NK-92 (cell line): ENCODE data around the gene DAZAP1.

Source experiments
- DNase-seq: peaks from one replicate; lab custom pipeline; 2025; ENCODE audit not compliant: unreplicated experiment; lab: John Stamatoyannopoulos, UW

DAZAP1 gene

DNA sequence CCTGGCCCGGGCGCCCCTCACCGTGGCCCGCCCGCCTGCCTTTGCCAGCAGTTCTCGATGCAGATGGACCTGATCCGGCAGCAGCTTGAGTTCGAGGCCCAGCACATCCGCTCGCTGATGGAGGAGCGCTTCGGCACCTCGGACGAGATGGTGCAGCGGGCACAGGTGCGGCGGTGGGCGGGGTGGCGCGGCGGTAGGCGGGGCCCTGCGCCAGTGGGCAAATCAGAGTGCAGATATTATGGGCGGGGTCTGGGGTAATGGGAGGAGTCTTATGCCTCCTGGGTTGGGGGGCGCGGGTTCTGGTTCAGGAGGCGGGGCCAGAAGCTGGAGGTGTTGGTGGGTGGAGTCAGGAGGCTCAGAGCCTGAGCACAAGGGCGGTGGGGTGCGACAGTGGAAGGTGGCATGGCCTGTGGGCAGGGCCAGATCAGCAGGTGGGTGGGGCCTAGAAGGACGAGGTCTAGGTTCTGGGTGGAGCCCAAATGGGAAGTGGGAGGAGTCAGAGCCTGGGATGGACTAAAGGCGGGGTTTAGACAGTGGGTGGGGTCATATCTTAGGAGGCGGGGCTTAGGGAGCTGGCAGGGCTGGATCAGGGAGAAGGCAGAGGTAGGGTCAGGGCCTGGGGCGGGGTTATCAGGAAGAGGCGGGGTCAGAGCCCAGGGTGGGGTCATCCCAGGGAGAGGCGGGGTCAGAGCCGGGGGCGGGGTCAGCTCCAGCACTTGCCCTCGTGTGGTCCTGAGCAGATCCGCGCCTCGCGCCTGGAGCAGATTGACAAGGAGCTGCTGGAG lies 48.1 kb downstream of the DAZAP1 start:
- DNase-seq, result no peak

DNA sequence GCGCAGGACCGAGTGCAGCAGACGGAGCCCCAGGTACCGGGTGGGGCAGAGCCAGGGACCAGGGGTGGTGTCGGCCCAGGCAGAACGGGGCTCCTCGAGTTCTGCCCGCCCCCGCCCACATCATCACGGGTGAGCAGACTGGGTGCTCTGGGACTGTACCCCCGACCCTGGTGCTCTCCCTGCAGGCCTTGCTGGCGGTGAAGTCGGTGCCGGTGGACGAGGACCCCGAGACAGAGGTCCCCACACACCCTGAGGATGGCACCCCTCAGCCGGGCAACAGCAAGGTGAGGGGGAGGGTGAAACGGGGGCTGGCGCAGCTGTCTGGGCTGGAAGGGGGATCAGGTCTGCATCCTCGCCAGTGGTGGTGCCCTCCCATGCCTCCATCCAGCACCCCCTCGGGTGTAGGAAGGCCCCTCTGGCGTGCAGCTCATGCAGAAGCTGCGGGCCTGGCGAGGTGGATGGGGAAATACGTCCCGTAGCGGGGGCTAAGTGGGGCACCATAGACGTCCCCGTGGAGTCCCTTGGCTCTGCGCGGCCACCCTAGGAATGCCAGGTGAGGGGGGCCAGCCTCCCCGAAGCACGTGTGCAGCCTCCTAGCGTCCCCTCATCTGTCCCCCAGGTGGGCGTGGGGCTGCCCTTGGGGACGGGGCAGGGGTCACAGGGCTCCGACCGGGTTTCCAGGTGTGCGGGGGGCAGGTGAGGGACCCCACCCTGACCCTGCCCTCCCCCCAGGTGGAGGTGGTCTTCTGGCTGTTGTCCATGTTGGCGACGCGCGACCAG lies 48.9 kb downstream of the DAZAP1 start:
- no peak for DNase-seq

DNA sequence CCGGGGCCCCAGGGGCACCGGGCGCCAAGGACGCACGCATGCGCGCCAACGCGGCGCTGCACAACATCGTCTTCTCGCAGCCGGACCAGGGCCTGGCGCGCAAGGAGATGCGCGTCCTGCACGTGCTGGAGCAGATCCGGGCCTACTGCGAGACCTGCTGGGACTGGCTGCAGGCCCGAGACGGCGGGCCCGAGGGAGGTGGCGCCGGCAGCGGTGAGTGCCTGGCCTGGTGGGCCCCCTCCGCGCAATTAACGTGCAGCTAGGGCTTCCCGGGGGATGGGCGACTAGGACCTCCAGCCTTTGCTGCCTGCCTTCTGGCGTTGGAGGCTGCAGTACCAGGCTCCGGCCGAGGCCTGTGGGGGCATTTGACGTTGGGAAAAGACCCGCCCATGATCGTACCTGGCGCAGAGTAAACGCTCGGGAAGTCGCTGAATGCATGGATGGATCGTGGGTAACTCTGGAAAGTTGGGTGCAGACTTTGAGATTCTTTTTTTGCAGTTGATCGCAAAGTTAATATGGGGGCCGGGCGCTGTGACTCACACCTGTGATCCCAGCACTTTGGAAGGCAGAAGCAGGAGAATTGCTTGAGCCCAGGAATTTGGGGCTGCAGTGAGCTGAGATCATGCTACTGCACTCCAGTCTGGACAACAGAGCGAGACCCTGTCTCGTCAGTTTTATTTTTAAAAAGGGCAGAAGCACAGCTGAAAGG lies 49.8 kb downstream of the DAZAP1 start:
- DNase-seq, result no peak

DNA sequence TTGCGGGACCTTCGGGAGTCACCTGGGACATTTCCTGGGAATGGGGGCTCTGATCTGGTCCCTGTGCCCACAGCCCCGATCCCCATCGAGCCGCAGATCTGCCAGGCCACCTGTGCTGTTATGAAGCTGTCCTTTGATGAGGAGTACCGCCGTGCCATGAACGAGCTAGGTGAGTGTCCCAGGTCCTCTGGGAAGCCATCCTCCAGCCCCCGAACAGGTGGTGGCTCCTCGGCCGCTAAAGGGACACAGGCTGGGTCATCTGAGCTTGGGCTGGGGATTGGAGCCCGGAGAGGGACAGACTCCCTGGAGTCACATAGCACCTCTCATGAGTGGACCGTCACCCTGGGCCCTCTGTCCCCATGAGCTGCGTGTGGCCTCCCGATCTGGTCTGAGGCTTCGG lies 50.5 kb downstream of the DAZAP1 start:
- no peak for DNase-seq

DNA sequence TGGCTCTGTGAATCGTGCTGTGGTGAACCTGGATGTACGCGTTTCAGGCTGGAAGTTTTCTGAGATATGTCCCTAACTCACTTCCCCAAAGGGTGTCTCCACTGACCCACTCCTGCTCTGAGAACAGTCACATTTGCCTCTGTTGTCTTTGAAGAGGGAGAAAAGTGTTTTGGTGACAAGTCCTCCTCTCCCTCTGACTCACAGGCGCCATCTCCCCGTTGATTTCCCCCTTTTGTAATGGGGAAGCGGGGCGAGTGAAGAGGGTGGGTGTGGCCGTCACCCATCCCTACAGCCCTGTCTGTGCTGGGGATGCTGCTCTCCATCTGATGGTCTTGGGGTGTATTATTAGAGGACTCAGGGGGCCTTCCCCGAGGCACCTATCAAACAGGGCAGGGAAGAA lies 52.1 kb downstream of the DAZAP1 start:
- DNase-seq, result no peak

DNA sequence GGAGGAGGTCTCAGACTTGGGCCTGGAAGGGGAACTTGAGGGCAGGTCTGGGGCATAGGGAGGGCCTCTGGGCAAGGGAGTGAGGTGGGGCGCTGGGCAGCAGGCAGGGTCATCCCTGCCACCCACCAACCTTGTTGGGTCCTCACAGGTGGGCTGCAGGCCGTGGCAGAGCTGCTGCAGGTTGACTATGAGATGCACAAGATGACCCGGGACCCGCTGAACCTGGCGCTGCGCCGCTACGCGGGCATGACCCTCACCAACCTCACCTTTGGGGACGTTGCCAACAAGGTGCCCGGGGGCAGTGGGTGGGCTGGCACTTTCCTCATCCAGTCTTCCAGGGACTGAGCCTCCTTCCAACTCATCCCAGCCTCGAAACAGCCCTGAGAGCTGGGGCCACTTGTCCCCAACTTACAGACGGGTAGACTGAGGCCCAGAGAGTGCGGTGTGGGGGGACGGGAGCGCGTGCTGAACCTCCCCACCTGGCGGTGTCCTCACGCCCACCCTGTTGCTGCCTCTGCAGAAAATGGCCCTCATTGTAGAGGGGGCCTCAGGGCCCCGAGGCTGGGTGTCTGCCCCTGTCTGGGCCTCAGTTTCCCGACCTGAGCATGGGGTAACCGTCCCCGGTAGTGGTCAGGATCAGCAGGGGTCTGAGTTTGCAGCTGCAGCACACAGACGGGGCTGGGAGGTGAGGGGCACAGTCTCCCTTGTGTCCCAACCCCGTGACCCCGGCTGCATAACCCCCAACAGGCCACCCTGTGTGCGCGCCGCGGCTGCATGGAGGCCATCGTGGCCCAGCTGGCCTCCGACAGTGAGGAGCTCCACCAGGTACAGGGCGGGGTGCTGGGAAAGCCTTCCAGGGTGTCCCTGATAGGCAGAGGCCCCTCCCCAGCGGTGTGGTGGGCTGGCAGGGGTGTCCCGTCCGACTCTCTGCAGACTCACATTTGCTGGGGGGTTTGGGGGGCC lies 52.9 kb downstream of the DAZAP1 start:
- no peak for DNase-seq

DNA sequence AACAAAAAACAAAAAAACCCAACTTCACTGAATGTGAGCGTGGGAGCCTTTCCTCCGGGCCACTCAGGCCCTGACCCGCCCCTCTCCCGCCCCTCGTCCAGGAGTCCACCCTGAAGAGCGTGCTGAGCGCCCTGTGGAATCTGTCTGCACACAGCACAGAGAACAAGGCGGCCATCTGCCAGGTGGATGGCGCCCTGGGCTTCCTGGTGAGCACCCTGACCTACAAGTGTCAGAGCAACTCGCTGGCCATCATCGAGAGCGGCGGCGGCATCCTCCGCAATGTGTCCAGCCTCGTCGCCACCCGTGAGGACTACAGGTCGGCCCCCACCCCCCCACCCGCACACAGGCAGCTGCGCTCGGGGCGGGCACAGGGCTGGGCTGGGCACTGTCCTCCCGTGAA lies 54.5 kb downstream of the DAZAP1 start:
- no peak for DNase-seq

DNA sequence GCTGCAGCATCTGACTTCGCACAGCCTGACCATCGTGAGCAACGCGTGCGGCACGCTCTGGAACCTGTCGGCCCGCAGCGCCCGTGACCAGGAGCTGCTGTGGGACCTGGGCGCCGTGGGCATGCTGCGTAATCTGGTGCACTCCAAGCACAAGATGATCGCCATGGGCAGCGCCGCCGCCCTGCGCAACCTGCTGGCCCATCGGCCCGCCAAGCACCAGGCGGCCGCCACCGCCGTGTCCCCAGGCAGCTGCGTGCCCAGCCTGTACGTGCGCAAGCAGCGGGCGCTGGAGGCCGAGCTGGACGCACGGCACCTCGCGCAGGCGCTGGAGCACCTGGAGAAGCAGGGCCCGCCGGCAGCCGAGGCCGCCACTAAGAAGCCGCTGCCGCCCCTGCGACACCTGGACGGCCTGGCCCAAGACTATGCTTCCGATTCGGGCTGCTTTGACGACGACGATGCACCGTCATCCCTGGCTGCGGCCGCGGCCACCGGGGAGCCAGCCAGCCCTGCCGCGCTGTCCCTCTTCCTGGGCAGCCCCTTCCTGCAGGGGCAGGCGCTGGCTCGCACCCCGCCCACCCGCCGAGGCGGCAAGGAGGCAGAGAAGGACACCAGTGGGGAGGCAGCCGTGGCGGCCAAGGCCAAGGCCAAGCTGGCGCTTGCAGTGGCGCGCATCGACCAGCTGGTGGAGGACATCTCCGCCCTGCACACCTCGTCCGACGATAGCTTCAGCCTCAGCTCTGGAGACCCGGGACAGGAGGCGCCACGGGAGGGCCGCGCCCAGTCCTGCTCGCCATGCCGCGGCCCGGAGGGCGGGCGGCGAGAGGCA lies 58.0 kb downstream of the DAZAP1 start:
- no peak for DNase-seq

DNA sequence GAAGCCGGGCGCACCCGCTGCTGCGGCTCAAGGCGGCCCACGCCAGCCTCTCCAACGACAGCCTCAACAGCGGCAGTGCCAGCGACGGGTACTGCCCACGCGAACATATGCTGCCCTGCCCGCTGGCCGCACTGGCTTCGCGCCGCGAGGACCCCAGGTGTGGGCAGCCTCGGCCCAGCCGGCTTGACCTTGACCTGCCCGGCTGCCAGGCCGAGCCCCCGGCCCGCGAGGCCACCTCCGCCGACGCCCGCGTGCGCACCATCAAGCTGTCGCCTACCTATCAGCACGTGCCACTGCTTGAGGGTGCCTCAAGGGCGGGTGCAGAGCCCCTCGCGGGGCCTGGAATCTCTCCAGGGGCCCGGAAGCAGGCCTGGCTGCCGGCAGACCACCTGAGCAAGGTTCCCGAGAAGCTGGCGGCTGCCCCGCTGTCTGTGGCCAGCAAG lies 58.7 kb downstream of the DAZAP1 start:
- DNase-seq, result no peak

DNA sequence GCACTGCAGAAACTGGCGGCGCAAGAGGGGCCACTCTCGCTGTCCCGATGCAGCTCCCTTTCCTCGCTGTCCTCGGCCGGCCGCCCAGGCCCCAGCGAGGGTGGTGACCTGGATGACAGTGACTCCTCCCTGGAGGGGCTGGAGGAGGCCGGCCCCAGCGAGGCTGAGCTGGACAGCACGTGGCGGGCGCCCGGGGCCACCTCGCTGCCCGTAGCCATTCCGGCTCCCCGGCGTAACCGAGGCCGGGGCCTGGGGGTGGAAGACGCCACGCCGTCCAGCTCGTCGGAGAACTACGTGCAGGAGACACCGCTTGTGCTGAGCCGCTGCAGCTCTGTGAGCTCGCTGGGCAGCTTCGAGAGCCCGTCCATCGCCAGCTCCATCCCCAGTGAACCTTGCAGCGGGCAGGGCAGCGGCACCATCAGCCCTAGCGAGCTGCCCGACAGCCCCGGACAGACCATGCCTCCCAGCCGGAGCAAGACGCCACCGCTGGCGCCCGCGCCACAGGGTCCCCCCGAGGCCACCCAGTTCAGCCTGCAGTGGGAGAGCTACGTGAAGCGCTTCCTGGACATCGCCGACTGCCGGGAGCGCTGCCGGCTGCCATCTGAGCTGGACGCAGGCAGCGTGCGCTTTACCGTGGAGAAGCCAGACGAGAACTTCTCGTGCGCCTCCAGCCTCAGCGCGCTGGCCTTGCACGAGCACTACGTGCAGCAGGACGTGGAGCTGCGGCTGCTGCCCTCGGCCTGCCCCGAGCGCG lies 59.3 kb downstream of the DAZAP1 start:
- DNase-seq, result no peak

DNA sequence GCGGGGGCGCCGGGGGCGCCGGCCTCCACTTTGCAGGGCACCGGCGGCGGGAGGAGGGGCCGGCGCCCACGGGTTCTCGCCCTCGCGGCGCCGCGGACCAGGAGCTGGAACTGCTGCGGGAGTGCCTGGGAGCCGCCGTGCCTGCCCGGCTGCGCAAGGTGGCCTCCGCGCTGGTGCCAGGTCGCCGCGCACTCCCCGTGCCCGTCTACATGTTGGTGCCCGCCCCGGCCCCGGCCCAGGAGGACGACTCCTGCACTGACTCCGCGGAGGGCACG lies 59.8 kb downstream of the DAZAP1 start:
- DNase-seq, result no peak

DNA sequence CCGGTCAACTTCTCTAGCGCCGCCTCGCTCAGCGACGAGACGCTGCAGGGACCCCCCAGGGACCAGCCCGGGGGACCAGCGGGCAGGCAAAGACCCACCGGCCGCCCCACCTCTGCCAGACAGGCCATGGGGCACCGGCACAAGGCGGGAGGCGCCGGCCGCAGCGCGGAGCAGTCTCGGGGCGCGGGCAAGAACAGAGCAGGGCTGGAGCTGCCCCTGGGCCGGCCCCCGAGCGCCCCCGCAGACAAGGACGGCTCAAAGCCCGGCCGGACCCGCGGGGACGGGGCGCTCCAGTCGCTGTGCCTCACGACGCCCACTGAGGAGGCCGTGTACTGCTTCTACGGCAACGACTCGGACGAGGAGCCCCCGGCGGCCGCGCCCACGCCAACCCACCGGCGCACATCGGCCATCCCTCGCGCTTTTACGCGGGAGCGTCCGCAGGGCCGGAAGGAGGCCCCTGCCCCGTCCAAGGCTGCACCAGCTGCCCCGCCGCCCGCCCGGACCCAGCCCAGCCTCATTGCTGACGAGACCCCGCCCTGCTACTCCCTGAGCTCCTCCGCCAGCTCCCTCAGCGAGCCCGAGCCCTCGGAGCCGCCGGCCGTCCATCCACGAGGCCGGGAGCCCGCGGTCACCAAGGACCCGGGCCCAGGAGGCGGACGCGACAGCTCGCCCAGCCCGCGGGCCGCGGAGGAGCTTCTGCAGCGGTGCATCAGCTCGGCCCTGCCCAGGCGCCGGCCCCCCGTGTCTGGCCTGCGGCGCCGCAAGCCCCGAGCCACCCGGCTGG lies 60.3 kb downstream of the DAZAP1 start:
- DNase-seq, result no peak

DNA sequence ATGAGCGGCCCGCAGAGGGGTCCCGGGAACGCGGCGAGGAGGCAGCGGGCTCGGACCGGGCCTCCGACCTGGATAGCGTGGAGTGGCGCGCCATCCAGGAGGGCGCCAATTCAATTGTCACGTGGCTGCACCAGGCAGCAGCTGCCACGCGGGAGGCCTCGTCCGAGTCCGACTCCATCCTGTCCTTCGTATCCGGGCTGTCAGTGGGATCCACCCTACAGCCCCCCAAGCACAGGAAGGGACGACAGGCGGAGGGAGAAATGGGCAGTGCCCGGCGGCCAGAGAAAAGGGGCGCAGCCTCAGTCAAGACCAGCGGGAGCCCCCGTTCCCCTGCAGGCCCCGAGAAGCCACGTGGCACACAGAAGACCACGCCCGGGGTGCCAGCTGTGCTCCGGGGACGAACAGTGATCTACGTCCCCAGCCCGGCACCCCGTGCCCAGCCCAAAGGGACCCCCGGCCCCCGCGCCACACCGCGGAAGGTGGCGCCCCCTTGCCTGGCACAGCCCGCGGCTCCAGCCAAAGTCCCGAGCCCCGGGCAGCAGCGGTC lies 61.0 kb downstream of the DAZAP1 start:
- DNase-seq, result no peak

DNA sequence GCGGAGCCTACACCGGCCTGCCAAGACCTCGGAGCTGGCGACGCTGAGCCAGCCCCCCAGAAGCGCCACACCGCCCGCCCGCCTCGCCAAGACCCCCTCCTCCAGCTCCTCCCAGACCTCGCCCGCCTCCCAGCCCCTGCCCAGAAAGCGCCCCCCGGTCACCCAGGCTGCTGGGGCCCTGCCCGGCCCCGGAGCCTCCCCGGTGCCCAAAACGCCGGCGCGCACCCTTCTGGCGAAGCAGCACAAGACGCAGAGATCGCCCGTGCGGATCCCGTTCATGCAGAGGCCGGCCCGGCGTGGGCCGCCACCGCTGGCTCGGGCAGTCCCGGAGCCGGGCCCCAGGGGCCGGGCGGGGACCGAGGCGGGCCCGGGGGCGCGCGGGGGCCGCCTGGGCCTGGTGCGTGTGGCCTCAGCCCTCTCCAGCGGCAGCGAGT lies 61.5 kb downstream of the DAZAP1 start:
- DNase-seq, result no peak

DNA sequence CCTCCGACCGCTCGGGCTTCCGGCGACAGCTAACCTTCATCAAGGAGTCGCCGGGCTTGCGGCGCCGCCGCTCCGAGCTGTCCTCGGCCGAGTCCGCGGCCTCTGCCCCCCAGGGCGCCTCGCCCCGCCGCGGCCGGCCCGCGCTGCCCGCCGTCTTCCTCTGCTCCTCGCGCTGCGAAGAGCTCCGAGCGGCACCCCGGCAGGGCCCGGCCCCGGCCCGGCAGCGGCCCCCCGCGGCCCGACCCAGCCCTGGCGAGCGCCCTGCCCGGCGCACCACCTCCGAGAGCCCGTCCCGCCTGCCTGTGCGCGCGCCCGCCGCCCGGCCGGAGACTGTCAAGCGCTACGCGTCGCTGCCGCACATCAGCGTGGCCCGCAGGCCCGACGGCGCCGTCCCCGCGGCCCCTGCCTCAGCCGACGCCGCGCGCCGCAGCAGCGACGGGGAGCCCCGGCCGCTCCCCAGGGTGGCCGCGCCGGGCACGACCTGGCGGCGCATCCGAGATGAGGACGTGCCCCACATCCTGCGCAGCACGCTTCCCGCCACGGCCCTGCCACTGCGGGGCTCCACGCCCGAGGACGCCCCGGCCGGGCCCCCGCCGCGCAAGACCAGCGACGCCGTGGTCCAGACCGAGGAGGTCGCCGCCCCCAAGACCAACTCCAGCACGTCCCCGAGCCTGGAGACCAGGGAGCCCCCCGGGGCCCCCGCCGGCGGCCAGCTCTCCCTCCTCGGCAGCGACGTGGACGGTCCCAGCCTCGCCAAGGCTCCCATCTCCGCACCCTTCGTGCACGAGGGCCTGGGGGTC lies 62.1 kb downstream of the DAZAP1 start:
- no peak for DNase-seq

DNA sequence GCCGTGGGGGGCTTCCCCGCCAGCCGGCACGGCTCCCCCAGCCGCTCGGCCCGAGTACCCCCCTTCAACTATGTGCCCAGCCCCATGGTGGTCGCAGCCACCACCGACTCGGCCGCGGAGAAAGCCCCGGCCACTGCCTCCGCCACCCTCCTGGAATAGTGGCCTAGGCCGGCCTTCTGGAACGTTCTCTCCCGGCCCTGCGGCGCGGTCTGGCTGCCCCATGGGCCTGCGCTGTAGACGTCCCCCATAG lies 62.6 kb downstream of the DAZAP1 start:
- DNase-seq, result no peak

DNA sequence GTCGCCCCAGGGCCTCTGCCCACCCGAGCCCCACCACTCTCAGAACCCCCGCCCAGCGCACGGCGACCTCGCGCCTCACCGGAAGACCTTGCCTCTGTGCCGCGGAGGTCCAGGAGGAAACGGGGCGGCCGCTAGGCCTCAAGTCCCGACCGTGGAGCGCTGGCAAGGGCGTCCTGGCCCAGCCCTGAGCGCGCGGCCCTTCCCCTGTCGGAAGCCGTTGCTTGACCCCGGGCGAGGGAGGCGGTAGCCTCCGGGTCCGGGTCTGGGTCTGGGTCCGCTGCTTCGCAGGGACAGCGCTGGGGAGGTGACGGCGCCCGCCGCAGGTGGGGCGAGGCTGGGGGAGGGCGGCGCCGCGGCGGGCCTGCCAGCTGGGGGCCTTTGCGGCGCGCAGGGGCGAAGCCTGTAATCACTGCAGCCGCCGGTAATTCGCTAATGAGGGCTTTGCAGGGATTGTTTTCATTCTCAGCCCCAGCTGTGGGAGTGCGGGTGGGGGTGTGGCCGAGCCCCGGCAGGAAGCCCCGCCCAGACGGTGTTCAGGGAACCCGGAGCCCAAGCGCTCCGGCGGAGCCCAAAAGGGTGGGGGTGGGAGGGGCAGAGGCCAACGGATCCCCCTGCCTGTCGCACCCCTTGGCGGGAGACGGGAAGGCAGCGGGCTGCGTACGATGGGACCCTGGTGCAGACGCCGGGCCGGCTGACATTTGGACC lies 63.1 kb downstream of the DAZAP1 start:
- DNase-seq, result no peak
